IMR-90 (cell line): ENCODE data around the gene SESN1. TPM values are rescaled to one million over a fixed set of nuclear protein-coding genes. Genes with fewer than 3 reads are reported as not detected.

ENCODE experiments used
- ATAC-seq: fragments of 200-7000 bp; cut with Tn5 transposase; 2 replicates; pipeline ENCODE4 v1.9.1; 2020; ENCODE audit warnings: low read depth, mild to moderate bottlenecking, moderate library complexity
- BruUV-seq: library from RNA; stranded (reverse); fragments of 400-500 nt; replicated peaks from 2 replicates; lab custom pipeline; 2021; lab: Mats Ljungman, UMichigan
- CTCF ChIA-PET: fragments of 300-600 bp; formaldehyde crosslinking; extraction: SDS; loops from one replicate; lab custom pipeline; 2021; ENCODE audit warnings: antibody characterized with exemption; lab: Yijun Ruan, JAX
- POLR2A ChIA-PET: fragments of 300-600 bp; sonication (Branson Sonifier 250); formaldehyde crosslinking; loops from one replicate; lab custom pipeline; 2022; ENCODE audit warnings: antibody characterized with exemption; ENCODE audit not compliant: unreplicated experiment; lab: Charles Lee
- DNase-seq: peaks from one replicate; pipeline ENCODE4 v3.0.0; 2013
- H2AFZ ChIP-seq: replicated peaks from 2 replicates; pipeline ENCODE3; 2013; ENCODE audit warnings: low read length, mild to moderate bottlenecking; ENCODE audit not compliant: poor library complexity
- H2AK5ac ChIP-seq: 2 replicates; pipeline ENCODE4 v1.6.1; 2013; ENCODE audit warnings: low read depth, low read length, inconsistent platforms
- H2AK9ac ChIP-seq: replicated peaks from 2 replicates; pipeline ENCODE3; 2013; ENCODE audit warnings: mild to moderate bottlenecking, low read depth, low read length, moderate library complexity; ENCODE audit not compliant: poor library complexity
- H2BK120ac ChIP-seq: 2 replicates; pipeline ENCODE4 v1.6.1; 2013; ENCODE audit warnings: low read depth, low read length, inconsistent platforms
- H2BK15ac ChIP-seq: 3 replicates; pipeline ENCODE4 v1.6.1; 2013; ENCODE audit warnings: low read depth, low read length, inconsistent platforms
- H2BK20ac ChIP-seq: 2 replicates; pipeline ENCODE4 v1.6.1; 2013; ENCODE audit warnings: low read depth, mild to moderate bottlenecking, inconsistent platforms, low read length, moderate library complexity
- H2BK5ac ChIP-seq: 2 replicates; pipeline ENCODE4 v1.6.1; 2013; ENCODE audit warnings: mild to moderate bottlenecking, low read depth, low read length, inconsistent platforms; ENCODE audit not compliant: poor library complexity, severe bottlenecking
- H3K14ac ChIP-seq: replicated peaks from 2 replicates; pipeline ENCODE4 v1.6.1; 2013; ENCODE audit warnings: low read depth, low read length, inconsistent platforms
- H3K18ac ChIP-seq: 2 replicates; pipeline ENCODE4 v1.6.1; 2013; ENCODE audit warnings: low read depth, low read length, control low read depth
- H3K23ac ChIP-seq: 2 replicates; pipeline ENCODE4 v1.6.1; 2013; ENCODE audit warnings: low read depth, low read length, inconsistent platforms
- H3K27ac ChIP-seq: 2 replicates; pipeline ENCODE4 v1.5.1; 2013; ENCODE audit warnings: mild to moderate bottlenecking, control low read depth, low read length; ENCODE audit not compliant: insufficient read depth
- H3K27me3 ChIP-seq: 2 replicates; pipeline ENCODE4 v1.6.1; 2013; ENCODE audit warnings: low read length; ENCODE audit not compliant: control insufficient read depth, insufficient read depth
- H3K36me3 ChIP-seq: 2 replicates; pipeline ENCODE4 v1.6.1; 2013; ENCODE audit warnings: low read length, mixed read lengths; ENCODE audit not compliant: control insufficient read depth, insufficient read depth
- H3K4ac ChIP-seq: 2 replicates; pipeline ENCODE4 v1.6.1; 2013; ENCODE audit warnings: low read depth, low read length, inconsistent platforms
- H3K4me1 ChIP-seq: 2 replicates; pipeline ENCODE4 v1.6.1; 2013; ENCODE audit warnings: low read length, mixed read lengths; ENCODE audit not compliant: control insufficient read depth, insufficient read depth
- H3K4me2 ChIP-seq: 2 replicates; pipeline ENCODE4 v1.6.1; 2013; ENCODE audit warnings: low read depth, mild to moderate bottlenecking, control low read depth, low read length, moderate library complexity
- H3K4me3 ChIP-seq: 2 replicates; pipeline ENCODE4 v1.5.1; 2013; ENCODE audit warnings: low read depth, mild to moderate bottlenecking, control low read depth, low read length, moderate library complexity; ENCODE audit not compliant: insufficient read depth
- H3K56ac ChIP-seq: 2 replicates; pipeline ENCODE4 v1.6.1; 2013; ENCODE audit warnings: low read length, inconsistent platforms; ENCODE audit not compliant: insufficient read depth; ENCODE audit errors: extremely low read depth
- H3K79me1 ChIP-seq, 2 experiments: 2 replicates each; pipeline ENCODE4 v1.6.1; 2013; ENCODE audit warnings: low read length in 2 of 2, inconsistent platforms in 1 of 2, low read depth in 1 of 2
- H3K9ac ChIP-seq: 2 replicates; pipeline ENCODE4 v1.6.1; 2013; ENCODE audit warnings: low read depth, low read length, control low read depth
- H3K9me1 ChIP-seq: 2 replicates; pipeline ENCODE4 v1.6.1; 2013; ENCODE audit warnings: low read length, inconsistent platforms; ENCODE audit not compliant: insufficient read depth
- H3K9me3 ChIP-seq: 2 replicates; pipeline ENCODE4 v1.6.1; 2013; ENCODE audit warnings: low read length; ENCODE audit not compliant: control insufficient read depth, insufficient read depth
- H4K20me1 ChIP-seq: 2 replicates; pipeline ENCODE4 v1.6.1; 2013; ENCODE audit warnings: low read length, inconsistent platforms; ENCODE audit not compliant: insufficient read depth
- H4K5ac ChIP-seq: 2 replicates; pipeline ENCODE4 v1.6.1; 2013; ENCODE audit warnings: mild to moderate bottlenecking, low read depth, low read length, control low read depth
- H4K8ac ChIP-seq, 2 experiments: 2 replicates each; pipeline ENCODE4 v1.6.1; 2013; ENCODE audit warnings: low read depth in 2 of 2, low read length in 2 of 2, control low read depth in 1 of 2, inconsistent platforms in 1 of 2
- H4K91ac ChIP-seq: 2 replicates; pipeline ENCODE4 v1.6.1; 2013; ENCODE audit warnings: low read depth, low read length, inconsistent platforms; ENCODE audit not compliant: insufficient read depth
- BHLHE40 ChIP-seq: fragments of 150-350 bp; IDR thresholded peaks from 2 replicates; pipeline ENCODE4 v1.6.1; 2016; ENCODE audit warnings: mild to moderate bottlenecking, low read depth, low read length
- CEBPB ChIP-seq: IDR thresholded peaks from 2 replicates; pipeline ENCODE4 v1.6.1; 2012; ENCODE audit warnings: low read depth, low read length, improper control_type of control experiment
- CHD1 ChIP-seq: IDR thresholded peaks from 2 replicates; pipeline ENCODE4 v1.6.1; 2012; ENCODE audit warnings: low read depth, low read length, improper control_type of control experiment
- ELK1 ChIP-seq: fragments of 150-350 bp; IDR thresholded peaks from 2 replicates; pipeline ENCODE4 v1.6.1; 2016; ENCODE audit warnings: low read depth, mild to moderate bottlenecking, low read length, moderate library complexity, borderline replicate concordance
- FOS ChIP-seq: fragments of 150-350 bp; IDR thresholded peaks from 2 replicates; pipeline ENCODE4 v1.6.1; 2016; ENCODE audit warnings: low read depth, low read length
- MAFK ChIP-seq: IDR thresholded peaks from 2 replicates; pipeline ENCODE4 v1.6.1; 2012; ENCODE audit warnings: low read depth, low read length, improper control_type of control experiment
- MAZ ChIP-seq: IDR thresholded peaks from 2 replicates; pipeline ENCODE4 v1.6.1; 2012; ENCODE audit warnings: low read depth, mild to moderate bottlenecking, low read length, improper control_type of control experiment, moderate library complexity, borderline replicate concordance
- MXI1 ChIP-seq: IDR thresholded peaks from 2 replicates; pipeline ENCODE4 v1.6.1; 2012; ENCODE audit warnings: low read depth, mild to moderate bottlenecking, low read length, moderate library complexity, borderline replicate concordance
- NFE2L2 ChIP-seq: fragments of 150-350 bp; IDR thresholded peaks from 2 replicates; pipeline ENCODE4 v1.6.1; 2016; ENCODE audit warnings: low read depth, mild to moderate bottlenecking, low read length
- POLR2A ChIP-seq: IDR thresholded peaks from 2 replicates; pipeline ENCODE4 v1.6.1; 2012; ENCODE audit warnings: mild to moderate bottlenecking, low read depth, low read length
- RAD21 ChIP-seq: IDR thresholded peaks from 2 replicates; pipeline ENCODE4 v1.6.1; 2012; ENCODE audit warnings: low read length, improper control_type of control experiment
- RCOR1 ChIP-seq: IDR thresholded peaks from 2 replicates; pipeline ENCODE4 v1.6.1; 2012; ENCODE audit warnings: mild to moderate bottlenecking, low read length, improper control_type of control experiment; ENCODE audit not compliant: insufficient replicate concordance
- RFX5 ChIP-seq: IDR thresholded peaks from 2 replicates; pipeline ENCODE4 v1.8.0; 2012; ENCODE audit warnings: low read depth, mild to moderate bottlenecking, low read length, moderate library complexity
- SMC3 ChIP-seq: fragments of 150-350 bp; IDR thresholded peaks from 2 replicates; pipeline ENCODE4 v1.6.1; 2016; ENCODE audit warnings: low read depth, mild to moderate bottlenecking, antibody characterized with exemption, low read length, moderate library complexity
- USF2 ChIP-seq: fragments of 150-350 bp; IDR thresholded peaks from 2 replicates; pipeline ENCODE4 v1.6.1; 2017; ENCODE audit warnings: mild to moderate bottlenecking, antibody characterized with exemption, low read length, low read depth
- WGBS, 2 experiments: methylation state at CpG; one replicate each; pipeline versions ENCODE4 v1.1.5 to v1.1.7; 2013; ENCODE audit warnings: missing lambda C conversion rate in 2 of 2; ENCODE audit not compliant: insufficient read length in 1 of 2; ENCODE audit errors: extremely low coverage in 2 of 2; 5-methylcytosine and 5-hydroxymethylcytosine counted together
- dilution Hi-C: fragments of 300-500 bp; cut with HindIII; formaldehyde crosslinking; loops from one replicate; pipeline ENCODE4 v1.14.3; 2018; ENCODE audit warnings: low sequenced_read_pairs; ENCODE audit not compliant: unreplicated experiment
- in situ Hi-C: fragments of 300-500 bp; cut with MboI; formaldehyde crosslinking; loops from 3 replicates; pipeline ENCODE4 v1.14.3; 2019; ENCODE audit warnings: low sequenced_read_pairs, inconsistent platforms, mixed read lengths
- intact Hi-C: fragments of 100-400 bp; cut with micrococcal nuclease; formaldehyde crosslinking; loops from 2 replicates; pipeline ENCODE4 v1.10.0; 2022
- polyA plus RNA-seq, 3 experiments: library from polyadenylated mRNA; depleted of rRNA; stranded (reverse); fragments of >200 nt; gene quantifications; 2 replicates each; pipeline ENCODE4 v1.2.3, GENCODE V29; 2012; ENCODE audit warnings: low replicate concordance in 1 of 3
- total RNA-seq: library from RNA; depleted of rRNA; stranded (reverse); fragments of >200 nt; gene quantifications from 2 replicates; pipeline ENCODE4 v1.2.3, GENCODE V29; 2012
- TF ChIP-seq, protein P1 (sequence below): conservative IDR thresholded peaks from 2 replicates; pipeline ENCODE4 v1.5.1; 2012; ENCODE audit warnings: mild to moderate bottlenecking, low read depth, low read length, improper control_type of control experiment

Gene SESN1
- total and polyA plus RNA-seq, 2 of the 4 experiments (the other 2 are of a cell fraction), result 9.7 to 16.7 TPM

- Histone ChIP-seq H3K4me3 (no peak overlapping the region), H3K79me1 (no peaks in the 10 kb centered on the region), H3K18ac (no peak overlapping the region), H4K20me1 (no peaks in the 10 kb centered on the region), H2AFZ (no peak overlapping the region), H4K8ac (no peak overlapping the region), H3K4me1 (peaks cover 1% of the 10 kb centered on the region; the same call in 1 of the 2 replicates), H3K27me3 (no peaks in the 10 kb centered on the region), H2BK5ac (no peak overlapping the region), H3K9me1 (no peaks in the 10 kb centered on the region; the same call in none of the 2 replicates), H3K9me3 (no peaks in the 10 kb centered on the region), H3K4ac (no peak overlapping the region), H3K9ac (no peak overlapping the region), H3K27ac (no peak overlapping the region), H2AK9ac (no peak overlapping the region), H3K23ac (no peak overlapping the region), H3K14ac (no peak overlapping the region), H2BK120ac (no peak overlapping the region), H2BK15ac (no peak overlapping the region), H3K56ac (no peak overlapping the region), H4K5ac (no peak overlapping the region), H2AK5ac (no peak overlapping the region), H3K4me2 (0 out of 2 replicates have a peak overlapping the region, but pooled peaks have one; percentile 11), H3K36me3 (no peaks in the 10 kb centered on the region), H2BK20ac (no peak overlapping the region; the same call in 1 of the 2 replicates), H4K91ac (no peak overlapping the region)
- intact Hi-C loops (no loop called here), dilution Hi-C loops (no loop called here), in situ Hi-C loops (no loop called here)
- no TSS peak for BruUV-seq
- TF ChIP-seq MXI1 (no peak), MAFK (no peak), FOS (no peak; the same call in 1 of the 2 replicates), CHD1 (no peak), CEBPB (no peak), POLR2A (no peak), ELK1 (no peak), USF2 (no peak), RAD21 (no peak), RFX5 (no peak), MAZ (no peak), SMC3 (no peak), RCOR1 (no peak), NFE2L2 (no peak), BHLHE40 (no peak)
- TF ChIP-seq, protein P1, sequence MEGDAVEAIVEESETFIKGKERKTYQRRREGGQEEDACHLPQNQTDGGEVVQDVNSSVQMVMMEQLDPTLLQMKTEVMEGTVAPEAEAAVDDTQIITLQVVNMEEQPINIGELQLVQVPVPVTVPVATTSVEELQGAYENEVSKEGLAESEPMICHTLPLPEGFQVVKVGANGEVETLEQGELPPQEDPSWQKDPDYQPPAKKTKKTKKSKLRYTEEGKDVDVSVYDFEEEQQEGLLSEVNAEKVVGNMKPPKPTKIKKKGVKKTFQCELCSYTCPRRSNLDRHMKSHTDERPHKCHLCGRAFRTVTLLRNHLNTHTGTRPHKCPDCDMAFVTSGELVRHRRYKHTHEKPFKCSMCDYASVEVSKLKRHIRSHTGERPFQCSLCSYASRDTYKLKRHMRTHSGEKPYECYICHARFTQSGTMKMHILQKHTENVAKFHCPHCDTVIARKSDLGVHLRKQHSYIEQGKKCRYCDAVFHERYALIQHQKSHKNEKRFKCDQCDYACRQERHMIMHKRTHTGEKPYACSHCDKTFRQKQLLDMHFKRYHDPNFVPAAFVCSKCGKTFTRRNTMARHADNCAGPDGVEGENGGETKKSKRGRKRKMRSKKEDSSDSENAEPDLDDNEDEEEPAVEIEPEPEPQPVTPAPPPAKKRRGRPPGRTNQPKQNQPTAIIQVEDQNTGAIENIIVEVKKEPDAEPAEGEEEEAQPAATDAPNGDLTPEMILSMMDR, result no peak
- WGBS, 2 experiments, result no CpG with 5 or more reads among the region's 6 CpGs
- POLR2A ChIA-PET, result no interaction called here
- ATAC-seq, result peak; percentile 81
- CTCF ChIA-PET, result no interaction called here
- peak; percentile 90 for DNase-seq
Measured at GRCh38 chr6:108961985-108962384, 132.7 kb downstream of the SESN1 start.
